K562 (cell line): ENCODE measurements around the gene TMEM41A. TPM values are rescaled to one million over a fixed set of nuclear protein-coding genes. Genes with fewer than 3 reads are reported as not detected.

Experiments
- ATF1 ChIP-seq, 2 experiments: fragments of 450-650 bp in 1 of 2; IDR thresholded peaks; 2 replicates each; pipeline ENCODE4 v1.6.1; 2016; ENCODE audit warnings: missing compliant biosample characterization in 1 of 2, missing genetic modification characterization in 1 of 2
- CCNT2 ChIP-seq: IDR thresholded peaks from 2 replicates; pipeline ENCODE4 v1.6.1; 2011; ENCODE audit warnings: borderline replicate concordance, low read depth, mild to moderate bottlenecking, moderate library complexity, mixed read lengths, low read length; ENCODE audit not compliant: insufficient read length; ENCODE audit errors: extremely low read depth
- CHD1 ChIP-seq: fragments of 200-600 bp; sonication (generic); IDR thresholded peaks from one replicate; pipeline ENCODE4 v1.6.1; 2012; ENCODE audit warnings: mild to moderate bottlenecking, moderate library complexity, low read length, inconsistent platforms
- CHD4 ChIP-seq: fragments of 200-600 bp; sonication (generic); IDR thresholded peaks from 3 replicates; pipeline ENCODE4 v1.6.1; 2012; ENCODE audit warnings: low read depth, mild to moderate bottlenecking, mixed read lengths, low read length, inconsistent platforms; ENCODE audit not compliant: insufficient read depth, insufficient replicate concordance, poor library complexity, severe bottlenecking
- ESRRA ChIP-seq: fragments of 450-650 bp; IDR thresholded peaks from 2 replicates; pipeline ENCODE4 v1.6.1; 2014; ENCODE audit warnings: low read depth, mild to moderate bottlenecking, moderate library complexity, borderline replicate concordance
- ETV6 ChIP-seq, 3 experiments: fragments of 150-350 bp in 1 of 3; sonication (generic) in 1 of 3; formaldehyde crosslinking in 1 of 3; IDR thresholded peaks; 2 replicates each; pipeline versions ENCODE4 v1.6.1 to v1.8.0; 2014 to 2022; ENCODE audit warnings: borderline replicate concordance in 2 of 3, low read depth in 2 of 3, antibody characterized with exemption in 1 of 3, low read length in 1 of 3, mild to moderate bottlenecking in 1 of 3, missing genetic modification reagents in 1 of 3
- HDAC2 ChIP-seq: fragments of 450-650 bp; IDR thresholded peaks from 2 replicates; pipeline ENCODE4 v1.6.1; 2016; ENCODE audit warnings: mild to moderate bottlenecking
- HDAC6 ChIP-seq: IDR thresholded peaks from 2 replicates; pipeline ENCODE4 v1.6.1; 2012; ENCODE audit warnings: low read depth, mild to moderate bottlenecking, control low read depth, inconsistent platforms, low read length, moderate library complexity
- MECOM ChIP-seq: fragments of 250-450 bp; sonication (Bioruptor Pico); IDR thresholded peaks from 2 replicates; pipeline ENCODE4 v1.8.0; 2022; ENCODE audit warnings: inconsistent platforms
- MTA3 ChIP-seq: fragments of 450-650 bp; formaldehyde crosslinking; IDR thresholded peaks from 2 replicates; pipeline ENCODE4 v1.6.1; 2017; ENCODE audit warnings: mild to moderate bottlenecking, borderline replicate concordance
- NEUROD1 ChIP-seq: fragments of 150-350 bp; IDR thresholded peaks from 2 replicates; pipeline ENCODE4 v1.6.1; 2014; ENCODE audit warnings: borderline replicate concordance, low read length, low read depth; ENCODE audit not compliant: partially characterized antibody
- NFE2 ChIP-seq: IDR thresholded peaks from 2 replicates; pipeline ENCODE4 v1.6.1; 2014; ENCODE audit warnings: antibody characterized with exemption, low read depth
- NFE2L1 ChIP-seq: fragments of 450-650 bp; IDR thresholded peaks from 2 replicates; pipeline ENCODE4 v1.6.1; 2016; ENCODE audit warnings: missing genetic modification characterization, low read depth, mild to moderate bottlenecking, missing compliant biosample characterization, moderate library complexity, borderline replicate concordance
- NR4A1 ChIP-seq, 2 experiments: fragments of 250-450 bp in 1 of 2; fragments of 450-650 bp in 1 of 2; sonication (Bioruptor Pico) in 1 of 2; IDR thresholded peaks; 2 replicates each; pipeline versions ENCODE4 v1.4.0 to v1.6.1; 2016 to 2020; ENCODE audit warnings: mild to moderate bottlenecking in 2 of 2, missing compliant biosample characterization in 1 of 2, missing genetic modification characterization in 1 of 2, moderate library complexity in 1 of 2
- RCOR1 ChIP-seq, 2 experiments: IDR thresholded peaks; 2 replicates each; pipeline ENCODE4 v1.6.1; 2012; ENCODE audit warnings: low read depth in 2 of 2, low read length in 2 of 2, borderline replicate concordance in 1 of 2, improper control_type of control experiment in 1 of 2
- SMAD4 ChIP-seq: fragments of 250-450 bp; sonication (Bioruptor Pico); conservative IDR thresholded peaks from 2 replicates; pipeline ENCODE4 v1.8.0; 2021; ENCODE audit warnings: inconsistent platforms, mild to moderate bottlenecking, moderate library complexity
- SMARCC2 ChIP-seq: fragments of 450-650 bp; IDR thresholded peaks from 2 replicates; pipeline ENCODE4 v1.6.1; 2017; ENCODE audit warnings: antibody characterized with exemption, moderate library complexity, mild to moderate bottlenecking, low read depth
- TCF3 ChIP-seq: sonication (generic); formaldehyde crosslinking; IDR thresholded peaks from 2 replicates; pipeline ENCODE4 v1.4.0; 2020; ENCODE audit warnings: mild to moderate bottlenecking, missing genetic modification reagents
- TEAD2 ChIP-seq: fragments of 450-650 bp; IDR thresholded peaks from 2 replicates; pipeline ENCODE4 v1.6.1; 2016; ENCODE audit warnings: missing genetic modification characterization, control low read depth, missing compliant biosample characterization
- TEAD4 ChIP-seq, 2 experiments: sonication (generic) in 1 of 2; formaldehyde crosslinking in 1 of 2; IDR thresholded peaks; 2 replicates each; pipeline versions ENCODE4 v1.6.1 to v1.8.0; 2012 to 2022; ENCODE audit warnings: borderline replicate concordance in 1 of 2, inconsistent platforms in 1 of 2, low read length in 1 of 2, mild to moderate bottlenecking in 1 of 2, missing genetic modification reagents in 1 of 2
- THAP7 ChIP-seq: fragments of 250-450 bp; sonication (Bioruptor Pico); IDR thresholded peaks from 2 replicates; pipeline ENCODE4 v1.5.0; 2021
- WHSC1 ChIP-seq: IDR thresholded peaks from one replicate; pipeline ENCODE4 v1.6.1; 2012; ENCODE audit warnings: low read length, control low read depth, inconsistent platforms
- ZKSCAN1 ChIP-seq: fragments of 150-350 bp; IDR thresholded peaks from 2 replicates; pipeline ENCODE4 v1.6.1; 2016; ENCODE audit warnings: low read depth, low read length
- ZNF239 ChIP-seq: fragments of 250-450 bp; sonication (Bioruptor Pico); IDR thresholded peaks from 2 replicates; pipeline ENCODE4 v1.4.0; 2020; ENCODE audit warnings: mild to moderate bottlenecking
- polyA plus RNA-seq, 8 experiments: library from polyadenylated mRNA; depleted of rRNA in 4 of 8; stranded (reverse) in 5 of 8; unstranded in 3 of 8; fragments of >200 nt; fragmentation: Nextera tagmentation in 2 of 8; fragmentation: Illumina TruSeq in 1 of 8; extraction: Ambion mirVana in 2 of 8; extraction: Trizol in 1 of 8; gene quantifications; 2 replicates each; pipeline versions ENCODE4 v1.2.1 to v1.2.3, GENCODE V29; 2011 to 2014; ENCODE audit warnings: inconsistent platforms in 1 of 8, missing spikeins in 1 of 8
- total RNA-seq, 7 experiments: library from RNA; depleted of rRNA in 6 of 7; stranded (reverse); fragments of >200 nt in 6 of 7; fragmentation: Illumina TruSeq in 2 of 7; extraction: Trizol in 2 of 7; gene quantifications; 2 replicates each; pipeline versions ENCODE4 v1.2.1 to v1.2.3, GENCODE V29; 2011 to 2021; ENCODE audit warnings: low replicate concordance in 1 of 7

The TMEM41A gene
- total and polyA plus RNA-seq, 9 of the 15 experiments (the other 6 are each of a cell fraction or from before 2014, with no cell fraction given): 22.5 to 65.9 (median 31.5) TPM

- TF ChIP-seq HDAC6 (no peak), NFE2 (peak; percentile 85), THAP7 (no peak), HDAC2 (peak; percentile 48; the same call in 1 of the 2 replicates), TEAD4 (IDR thresholded peaks at IDR 0.05; ENCODE audit: low read length) (peak; percentile 39; the same call in 1 of the 2 replicates), TEAD4 (CRISPR knock-in tag; IDR thresholded peaks at IDR 0.05; ENCODE audit: borderline replicate concordance) (no peak), ATF1 (CRISPR knock-in tag; IDR thresholded peaks at IDR 0.05) (no peak), ATF1 (tag; IDR thresholded peaks at IDR 0.05) (peak; percentile 69), TEAD2 (no peak), CCNT2 (peak; percentile 28), TCF3 (peak; percentile 50; the same call in 1 of the 2 replicates), ESRRA (peak; percentile 63), ZKSCAN1 (0 out of 2 replicates have a peak, but pooled peaks have one; percentile 41), MECOM (CRISPR knock-in tag) (no peak), ZNF239 (no peak), NEUROD1 (peak; percentile 37), NR4A1 (CRISPR knock-in tag; IDR thresholded peaks at IDR 0.05) (no peak), NR4A1 (tag; IDR thresholded peaks at IDR 0.05) (no peak), CHD1 (peak; percentile 55), ETV6 (IDR thresholded peaks at IDR 0.05; ENCODE audit: borderline replicate concordance in 1 of 2, low read depth in 2 of 2, low read length in 1 of 2) (0 out of 4 replicates have a peak, but pooled peaks of 1 of the 2 experiments have one; percentile 27), ETV6 (CRISPR knock-in tag; IDR thresholded peaks at IDR 0.05; ENCODE audit: borderline replicate concordance) (no peak), MTA3 (0 out of 2 replicates have a peak, but pooled peaks have one; percentile 34), SMARCC2 (peak; percentile 75), SMAD4 (peak; percentile 81), CHD4 (no peak), RCOR1 (IDR thresholded peaks at IDR 0.05; ENCODE audit: borderline replicate concordance in 1 of 2, low read depth in 2 of 2, low read length in 2 of 2) (peak; percentile 35 to 85; a peak in 1 of 4 replicates), WHSC1 (no peak), NFE2L1 (tag) (no peak)
Observed at GRCh38 chr3:185473290-185473815, 25.5 kb downstream of the TMEM41A start (continued).
